Cardiac muscle cell (in vitro differentiated cells and primary cell): ENCODE data around the gene RPS3. TPM values are rescaled to one million over a fixed set of nuclear protein-coding genes. Genes with fewer than 3 reads are reported as not detected.

Experiments used
- DNase-seq, 2 donors: peaks; one replicate each; pipeline versions ENCODE4 v3.0.0 to v3.0.0-alpha.2; 2010 to 2017; ENCODE audit warnings: low read depth in 1 of 2, low spot score in 1 of 2
- H3K27ac ChIP-seq: fragments of 200-600 bp; sonication (generic); 2 replicates; pipeline ENCODE4 v1.5.1; 2016
- H3K27me3 ChIP-seq: fragments of 200-600 bp; sonication (generic); 2 replicates; pipeline ENCODE4 v1.6.0; 2016; ENCODE audit warnings: control low read depth
- H3K36me3 ChIP-seq: fragments of 200-600 bp; sonication (generic); 2 replicates; pipeline ENCODE4 v1.5.1; 2016; ENCODE audit warnings: control low read depth
- H3K4me1 ChIP-seq: fragments of 200-600 bp; sonication (generic); 2 replicates; pipeline ENCODE4 v1.8.1; 2017; ENCODE audit warnings: low read depth, mild to moderate bottlenecking, mixed run types
- H3K4me3 ChIP-seq: fragments of 200-600 bp; sonication (generic); 2 replicates; pipeline ENCODE4 v1.5.1; 2016; ENCODE audit warnings: mild to moderate bottlenecking
- H3K9me3 ChIP-seq: fragments of 200-600 bp; sonication (generic); 2 replicates; pipeline ENCODE4 v1.5.1; 2017; ENCODE audit warnings: low read depth, mild to moderate bottlenecking, control low read depth
- polyA plus RNA-seq: library from polyadenylated mRNA; unstranded; fragments of >200 nt; fragmentation: Nextera tagmentation; extraction: Ambion mirVana; gene quantifications from 2 replicates; pipeline ENCODE4 v1.2.1, GENCODE V29; 2016
- total RNA-seq: library from RNA; depleted of rRNA; stranded (reverse); fragments of >200 nt; gene quantifications from 2 replicates; pipeline ENCODE4 v1.2.3, GENCODE V29; 2016
- TF ChIP-seq, protein P1 (sequence below): IDR thresholded peaks from 2 replicates; pipeline ENCODE4 v1.5.1; 2012; ENCODE audit warnings: low read depth, mild to moderate bottlenecking, low read length

Gene RPS3
- total and polyA plus RNA-seq, 2 experiments from 2014 or later: 951 to 974 TPM

DNA sequence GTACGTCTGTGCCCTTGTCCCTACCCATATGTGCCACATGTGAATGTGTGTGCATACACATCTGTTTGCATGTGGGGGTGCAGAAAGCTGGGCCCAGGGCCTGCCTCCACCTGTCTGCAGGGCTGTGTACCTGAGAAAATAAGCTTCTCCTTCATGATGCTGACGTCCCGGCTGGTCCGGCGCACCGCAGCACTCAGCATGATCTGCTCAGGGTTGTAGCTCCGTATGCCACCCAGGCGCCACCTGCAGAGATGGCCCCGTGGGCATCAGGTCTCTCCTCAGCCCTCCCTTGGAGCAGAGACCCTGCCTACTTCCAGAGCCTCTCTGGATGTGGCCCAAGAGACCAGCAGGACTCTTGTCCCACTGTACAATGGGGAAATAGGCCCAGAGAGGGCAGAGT is 37.5 kb downstream of the RPS3 start:
- Histone ChIP-seq H3K4me3 (no peak overlapping the region), H3K4me1 (no peaks in the 10 kb centered on the region), H3K9me3 (no peaks in the 10 kb centered on the region), H3K27me3 (peaks cover 25% of the 10 kb centered on the region), H3K27ac (no peak overlapping the region), H3K36me3 (no peaks in the 10 kb centered on the region)
- DNase-seq: no peak
- TF ChIP-seq, protein P1, sequence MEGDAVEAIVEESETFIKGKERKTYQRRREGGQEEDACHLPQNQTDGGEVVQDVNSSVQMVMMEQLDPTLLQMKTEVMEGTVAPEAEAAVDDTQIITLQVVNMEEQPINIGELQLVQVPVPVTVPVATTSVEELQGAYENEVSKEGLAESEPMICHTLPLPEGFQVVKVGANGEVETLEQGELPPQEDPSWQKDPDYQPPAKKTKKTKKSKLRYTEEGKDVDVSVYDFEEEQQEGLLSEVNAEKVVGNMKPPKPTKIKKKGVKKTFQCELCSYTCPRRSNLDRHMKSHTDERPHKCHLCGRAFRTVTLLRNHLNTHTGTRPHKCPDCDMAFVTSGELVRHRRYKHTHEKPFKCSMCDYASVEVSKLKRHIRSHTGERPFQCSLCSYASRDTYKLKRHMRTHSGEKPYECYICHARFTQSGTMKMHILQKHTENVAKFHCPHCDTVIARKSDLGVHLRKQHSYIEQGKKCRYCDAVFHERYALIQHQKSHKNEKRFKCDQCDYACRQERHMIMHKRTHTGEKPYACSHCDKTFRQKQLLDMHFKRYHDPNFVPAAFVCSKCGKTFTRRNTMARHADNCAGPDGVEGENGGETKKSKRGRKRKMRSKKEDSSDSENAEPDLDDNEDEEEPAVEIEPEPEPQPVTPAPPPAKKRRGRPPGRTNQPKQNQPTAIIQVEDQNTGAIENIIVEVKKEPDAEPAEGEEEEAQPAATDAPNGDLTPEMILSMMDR: no peak

DNA sequence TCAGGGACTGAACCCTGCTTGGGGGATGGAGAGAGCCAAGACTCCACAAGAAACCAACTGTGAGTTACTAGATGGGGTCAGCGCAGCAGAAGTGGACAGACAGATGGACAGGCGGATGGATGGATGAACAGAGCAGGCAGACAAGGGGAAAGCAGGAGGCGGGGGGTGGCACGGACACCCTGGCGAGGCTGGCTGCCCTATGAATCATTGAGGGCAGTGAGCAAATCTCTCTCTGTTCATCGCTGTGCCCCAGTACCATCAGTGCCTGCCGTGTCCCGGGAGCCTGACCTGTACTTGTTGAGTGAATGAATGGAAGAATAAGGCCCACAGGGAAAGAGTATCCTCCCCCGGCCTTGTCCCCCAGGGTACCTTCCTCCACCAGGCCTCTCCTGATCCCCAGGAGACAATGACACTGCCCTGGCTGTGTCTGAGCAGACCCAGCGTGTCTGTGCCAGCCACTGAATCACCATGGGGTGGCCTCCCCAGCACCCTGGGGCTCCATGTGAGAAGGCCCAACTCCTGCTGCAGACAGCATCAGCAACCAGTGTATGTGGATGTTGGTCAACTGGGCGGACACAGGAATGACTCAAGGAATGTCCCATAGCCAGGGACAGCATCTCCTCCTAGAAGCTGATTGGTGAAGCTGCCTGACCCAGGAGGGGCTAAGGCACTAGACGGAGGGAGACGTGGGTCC is 38.8 kb downstream of the RPS3 start:
- TF ChIP-seq, protein P1: no peak
- no peak for DNase-seq
- Histone ChIP-seq H3K27ac (no peak overlapping the region), H3K4me1 (no peaks in the 10 kb centered on the region), H3K4me3 (no peak overlapping the region), H3K9me3 (no peaks in the 10 kb centered on the region), H3K36me3 (no peaks in the 10 kb centered on the region), H3K27me3 (peaks cover 12% of the 10 kb centered on the region)

DNA sequence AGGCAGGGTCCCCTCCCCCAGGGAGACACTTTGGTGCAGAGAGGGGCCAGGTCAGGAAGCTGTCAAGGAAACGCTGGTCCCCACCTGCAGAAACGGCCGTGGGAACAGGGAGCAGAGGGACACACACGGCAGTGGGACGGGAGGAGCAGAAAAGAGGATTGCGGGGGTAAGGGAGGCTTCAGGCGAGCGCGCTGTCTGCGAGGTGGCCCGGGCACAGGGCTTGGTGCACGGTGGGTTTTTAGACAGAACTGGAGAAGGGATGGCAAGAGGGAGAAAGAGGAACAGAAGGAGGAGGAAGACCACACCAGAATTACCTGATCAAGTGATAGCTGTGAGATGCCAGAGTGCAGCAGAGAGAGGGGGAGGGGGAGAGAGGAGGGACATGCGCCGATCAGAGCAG is 39.7 kb downstream of the RPS3 start:
- H3K4me1 ChIP-seq: no peaks in the 10 kb centered on the region
- H3K36me3 ChIP-seq: no peaks in the 10 kb centered on the region
- TF ChIP-seq, protein P1: no peak
- no peak overlapping the region for H3K27ac ChIP-seq
- H3K9me3 ChIP-seq: no peaks in the 10 kb centered on the region
- no peak for DNase-seq
- no peak overlapping the region for H3K4me3 ChIP-seq
- H3K27me3 ChIP-seq: peaks cover 3% of the 10 kb centered on the region

DNA sequence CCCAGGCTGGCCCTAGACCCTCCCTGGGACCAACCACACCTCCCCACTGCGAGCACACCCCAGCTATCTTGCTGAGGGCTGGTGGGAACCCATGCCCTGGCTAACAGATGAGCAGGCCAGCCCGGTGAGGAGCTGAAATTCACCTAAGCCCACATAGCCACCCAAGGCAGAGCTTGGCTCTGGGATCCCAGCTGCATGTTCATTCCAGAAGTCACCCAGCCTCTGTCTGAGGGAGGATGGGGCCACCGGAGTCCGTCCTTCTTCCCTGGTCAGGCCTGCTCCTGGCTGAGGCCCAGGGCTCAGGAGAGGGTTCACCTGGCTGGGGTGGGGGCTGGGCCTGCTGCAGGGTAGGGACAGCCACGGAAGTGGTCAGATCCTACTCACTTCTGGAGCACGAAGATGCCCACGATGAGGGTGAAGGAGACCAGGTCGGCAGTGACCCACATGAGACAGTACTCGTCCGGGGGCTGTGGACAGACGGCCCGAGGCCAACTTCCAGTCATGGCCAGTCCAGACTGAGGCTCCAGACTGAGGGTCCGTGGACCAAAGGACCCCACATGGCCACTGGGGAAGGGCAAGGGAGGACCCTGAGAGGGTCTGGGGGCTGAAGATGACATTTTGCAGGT is 40.3 kb downstream of the RPS3 start:
- no peaks in the 10 kb centered on the region for H3K36me3 ChIP-seq
- no peak overlapping the region for H3K4me3 ChIP-seq
- H3K27ac ChIP-seq: no peak overlapping the region
- DNase-seq: no peak
- no peaks in the 10 kb centered on the region for H3K4me1 ChIP-seq
- H3K9me3 ChIP-seq: no peaks in the 10 kb centered on the region
- TF ChIP-seq, protein P1: no peak
- no peaks in the 10 kb centered on the region for H3K27me3 ChIP-seq

DNA sequence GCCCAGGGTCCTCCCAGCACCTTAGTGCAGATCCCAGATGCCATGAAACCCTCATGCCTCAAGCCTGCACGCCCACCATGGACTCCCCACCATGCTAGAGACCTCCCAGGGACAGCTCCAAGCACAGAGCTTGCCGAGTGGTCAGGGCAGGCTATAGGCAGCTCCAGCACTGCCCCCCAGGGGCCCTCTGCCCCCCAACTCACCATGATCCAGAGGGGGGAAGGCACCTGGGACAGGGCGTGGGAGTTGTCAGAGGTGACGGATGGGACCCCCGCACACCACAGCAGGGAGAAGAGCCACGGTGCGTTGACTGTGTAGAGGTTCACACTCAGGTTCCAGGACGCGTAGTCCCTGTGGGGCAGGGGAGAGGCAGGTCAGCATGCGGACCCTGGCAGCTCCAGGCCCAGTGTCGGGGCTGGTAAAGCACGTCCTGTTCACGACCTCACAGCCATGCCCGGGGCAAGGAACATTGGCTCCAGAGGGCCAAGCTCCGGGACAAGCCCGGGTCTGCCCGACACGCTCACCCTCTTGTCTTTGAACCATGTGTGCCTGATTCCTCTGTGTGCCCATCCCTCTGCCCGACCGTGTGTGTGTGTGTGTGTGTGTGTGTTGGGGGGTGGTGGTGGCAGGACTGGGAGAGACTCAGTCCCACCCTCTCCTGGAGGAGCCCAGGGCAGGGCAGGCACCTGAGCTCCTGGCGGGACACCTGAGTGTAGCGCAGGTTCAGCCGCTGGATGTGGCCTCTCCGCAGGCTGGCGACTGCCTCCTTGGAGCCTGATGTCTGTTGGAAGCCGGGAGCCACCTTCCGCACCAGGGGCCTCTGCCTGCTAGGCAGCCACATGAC is 41.9 kb downstream of the RPS3 start:
- TF ChIP-seq, protein P1: no peak
- DNase-seq: no peak
- Histone ChIP-seq H3K9me3 (no peaks in the 10 kb centered on the region), H3K27me3 (no peaks in the 10 kb centered on the region), H3K4me1 (no peaks in the 10 kb centered on the region), H3K27ac (no peak overlapping the region), H3K4me3 (no peak overlapping the region), H3K36me3 (no peaks in the 10 kb centered on the region)
